ENCODE measurements around the gene TNNI3K. TPM values are rescaled to one million over a fixed set of nuclear protein-coding genes. Genes with fewer than 3 reads are reported as not detected.

The TNNI3K gene
- total RNA-seq, 2 donors from 2014 or later: 11.5 TPM; not detected in 1

DNA sequence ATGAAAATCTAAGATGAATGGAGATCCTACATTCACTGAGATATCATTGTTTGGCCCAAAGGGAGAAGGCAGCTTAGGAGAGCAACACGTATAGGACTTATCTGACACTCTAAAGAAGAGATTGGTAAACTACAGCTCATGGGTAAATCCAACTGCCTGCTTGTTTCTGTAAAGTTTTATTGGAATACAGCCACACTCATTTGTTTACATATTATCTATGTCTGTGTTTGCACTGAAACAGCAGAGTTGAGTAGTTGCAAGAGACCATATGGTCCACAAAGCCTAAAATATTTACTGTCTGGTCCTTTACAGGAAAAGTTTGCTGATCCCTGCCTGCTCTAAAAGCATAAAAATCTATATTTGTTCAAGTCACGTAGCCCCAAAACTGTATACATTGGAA is 291.5 kb downstream of the TNNI3K start:
- TF ChIP-seq POLR2A (IDR thresholded peaks at IDR 0.05) (no peak), CTCF (IDR thresholded peaks at IDR 0.05) (no peak)
- Histone ChIP-seq H3K27me3 (no peaks in the 10 kb centered on the region), H3K4me3 (no peak overlapping the region), H3K27ac (no peak overlapping the region), H3K4me1 (peaks cover 4% of the 10 kb centered on the region), H3K9me3 (no peaks in the 10 kb centered on the region), H3K36me3 (replicated peaks in 1 of 2; ENCODE audit: insufficient read depth in 1 of 2, low read depth in 2 of 2) (no peaks in the 10 kb centered on the region)
- WGBS, 2 donors: 27 to 34% methylated on average over 2 of the region's 2 CpGs
- ATAC-seq (no peak), DNase-seq (no peak)
- intact Hi-C loops (cut with DNase I): no loop called here

DNA sequence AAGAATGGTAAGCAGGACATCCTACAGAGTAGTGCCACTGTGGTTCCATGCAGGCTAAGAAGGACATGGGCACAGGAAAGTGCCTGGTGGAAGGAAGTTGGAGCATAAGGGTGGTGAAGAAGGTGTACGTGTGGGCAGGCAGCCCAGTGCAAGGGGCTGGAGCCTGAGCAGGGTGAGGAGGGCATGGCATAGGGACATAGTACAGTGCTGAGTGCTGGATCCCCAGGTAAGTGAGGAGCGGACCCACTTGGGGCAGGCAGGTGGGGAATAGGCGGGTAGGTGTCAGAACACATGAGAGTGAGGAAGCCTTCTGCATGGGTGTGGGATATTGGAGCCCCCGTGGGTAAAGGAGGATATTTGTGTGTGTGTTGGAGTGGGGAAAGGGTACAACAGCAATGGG is 292.9 kb downstream of the TNNI3K start:
- ATAC-seq: no peak
- WGBS, 2 donors: 72 to 78% methylated on average over 4 of the region's 4 CpGs

DNA sequence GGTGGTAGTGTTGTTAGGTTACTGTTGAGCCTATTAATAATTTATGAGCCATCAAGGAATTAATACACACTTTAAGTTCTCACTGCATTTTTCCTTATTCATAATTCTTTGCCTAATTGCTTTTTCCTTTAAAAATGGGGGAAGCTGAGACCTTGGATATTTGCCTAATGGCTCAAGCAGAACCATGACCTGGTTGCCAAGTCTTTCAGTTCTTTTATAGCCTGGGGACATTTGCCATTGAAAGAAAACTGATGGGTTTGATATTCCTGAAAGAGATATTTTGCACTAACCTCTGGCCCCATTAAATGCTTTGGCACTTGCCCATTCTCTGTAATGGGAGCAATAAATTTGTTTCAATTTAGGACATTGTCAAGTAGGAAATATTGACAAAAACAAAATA is 295.7 kb downstream of the TNNI3K start:
- H3K36me3 ChIP-seq (replicated peaks in 1 of 2; ENCODE audit: insufficient read depth in 1 of 2, low read depth in 2 of 2): no peaks in the 10 kb centered on the region
- TF ChIP-seq POLR2A (IDR thresholded peaks at IDR 0.05) (no peak), CTCF (IDR thresholded peaks at IDR 0.05) (no peak)
- H3K9me3 ChIP-seq: no peaks in the 10 kb centered on the region
- intact Hi-C loops (cut with DNase I): no loop called here
- ATAC-seq: no peak
- H3K4me3 ChIP-seq: no peak overlapping the region
- DNase-seq: no peak
- no peaks in the 10 kb centered on the region for H3K27me3 ChIP-seq
- H3K27ac ChIP-seq: no peak overlapping the region
- peaks cover 4% of the 10 kb centered on the region for H3K4me1 ChIP-seq

More for the DNA sequence above, 292.9 kb downstream of the TNNI3K start:
- Histone ChIP-seq H3K9me3 (no peaks in the 10 kb centered on the region), H3K27me3 (no peaks in the 10 kb centered on the region), H3K36me3 (replicated peaks in 1 of 2; ENCODE audit: insufficient read depth in 1 of 2, low read depth in 2 of 2) (no peaks in the 10 kb centered on the region), H3K27ac (no peak overlapping the region), H3K4me1 (peaks cover 4% of the 10 kb centered on the region), H3K4me3 (no peak overlapping the region)
- intact Hi-C loops (cut with DNase I): no loop called here
- no peak for DNase-seq
- TF ChIP-seq CTCF (IDR thresholded peaks at IDR 0.05) (no peak), POLR2A (IDR thresholded peaks at IDR 0.05) (no peak)

DNA sequence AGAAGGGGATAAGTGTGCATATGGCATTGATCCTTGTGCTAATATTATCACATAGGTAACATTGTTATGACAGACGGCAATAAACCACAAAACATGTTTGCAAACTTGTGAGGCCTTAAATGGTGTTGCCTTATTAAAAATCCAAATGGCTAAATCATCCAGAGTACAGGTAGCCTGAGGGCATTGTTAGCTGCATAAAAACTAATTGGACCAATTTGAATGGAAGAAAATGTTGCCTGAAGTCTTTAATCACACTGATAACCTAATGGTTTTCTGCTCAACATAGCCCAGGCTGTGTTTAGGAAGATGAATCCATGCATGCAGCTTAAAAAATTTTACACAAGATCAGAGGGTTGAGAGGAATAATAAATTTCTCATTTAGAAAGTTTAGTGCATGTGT is 296.6 kb downstream of the TNNI3K start:
- Histone ChIP-seq H3K4me3 (no peak overlapping the region), H3K4me1 (peaks cover 2% of the 10 kb centered on the region), H3K27me3 (no peaks in the 10 kb centered on the region), H3K9me3 (no peaks in the 10 kb centered on the region), H3K36me3 (replicated peaks in 1 of 2; ENCODE audit: insufficient read depth in 1 of 2, low read depth in 2 of 2) (no peaks in the 10 kb centered on the region), H3K27ac (no peak overlapping the region)
- TF ChIP-seq POLR2A (IDR thresholded peaks at IDR 0.05) (no peak), CTCF (IDR thresholded peaks at IDR 0.05) (no peak)
- ATAC-seq: no peak
- WGBS, 2 donors: 54 to 64% methylated on average over 1 of the region's 1 CpG
- DNase-seq: no peak
- intact Hi-C loops (cut with DNase I): no loop called here

- Histone ChIP-seq H3K4me1 (no peaks in the 10 kb centered on the region), H3K27ac (no peak overlapping the region), H3K36me3 (replicated peaks in 1 of 2; ENCODE audit: insufficient read depth in 1 of 2, low read depth in 2 of 2) (no peaks in the 10 kb centered on the region), H3K27me3 (no peaks in the 10 kb centered on the region), H3K4me3 (no peak overlapping the region), H3K9me3 (no peaks in the 10 kb centered on the region)
- 68 to 77% methylated on average over 3 of the region's 3 CpGs for WGBS, 2 donors
- ATAC-seq: no peak
- no peak for TF ChIP-seq CTCF (IDR thresholded peaks at IDR 0.05)
- no peak for TF ChIP-seq POLR2A (IDR thresholded peaks at IDR 0.05)
- DNase-seq: no peak
- intact Hi-C loops (cut with DNase I): no loop called here
Measured at GRCh38 chr1:74534241-74534640, 299.1 kb downstream of the TNNI3K start.
